ENCODE results near the gene PPAT.

The PPAT gene

GRCh38 chr4:56360071-56360470 lies 75.3 kb downstream of the PPAT start:
- Histone ChIP-seq H3K9me3 (no peaks in the 10 kb centered on the region), H3K27me3 (no peaks in the 10 kb centered on the region), H3K36me3 (peaks cover 3% of the 10 kb centered on the region), H3K4me3 (ENCODE audit: low read depth, low read length) (no peak overlapping the region), H3K4me1 (no peaks in the 10 kb centered on the region)
- no peak for DNase-seq
- no peak for TF ChIP-seq CTCF (IDR thresholded peaks at IDR 0.05; ENCODE audit: low read depth, low read length)

GRCh38 chr4:56356650-56357049 lies 78.8 kb downstream of the PPAT start:
- DNase-seq = no peak
- TF ChIP-seq CTCF (IDR thresholded peaks at IDR 0.05; ENCODE audit: low read depth, low read length) = no peak
- H3K9me3 ChIP-seq = no peaks in the 10 kb centered on the region
- no peaks in the 10 kb centered on the region for H3K4me1 ChIP-seq
- H3K36me3 ChIP-seq = peaks cover 4% of the 10 kb centered on the region; the same call in 1 of the 2 replicates
- no peak overlapping the region for H3K4me3 ChIP-seq (ENCODE audit: low read depth, low read length)
- H3K27me3 ChIP-seq = no peaks in the 10 kb centered on the region

- Histone ChIP-seq H3K4me1 (no peaks in the 10 kb centered on the region), H3K36me3 (peaks cover 13% of the 10 kb centered on the region), H3K4me3 (ENCODE audit: low read depth, low read length) (no peak overlapping the region), H3K9me3 (no peaks in the 10 kb centered on the region), H3K27me3 (no peaks in the 10 kb centered on the region)
- no peak for TF ChIP-seq CTCF (IDR thresholded peaks at IDR 0.05; ENCODE audit: low read depth, low read length)
- DNase-seq = no peak
These were observed 86.8 kb downstream of the PPAT start for GRCh38 chr4:56348576-56348975.

- Histone ChIP-seq H3K27me3 (no peaks in the 10 kb centered on the region), H3K36me3 (peaks cover 10% of the 10 kb centered on the region), H3K9me3 (no peaks in the 10 kb centered on the region), H3K4me1 (no peaks in the 10 kb centered on the region), H3K4me3 (ENCODE audit: low read depth, low read length) (no peak overlapping the region)
- no peak for DNase-seq
- no peak for TF ChIP-seq CTCF (IDR thresholded peaks at IDR 0.05; ENCODE audit: low read depth, low read length)
These were observed 90.0 kb downstream of the PPAT start for GRCh38 chr4:56345458-56345857.
